Astrocyte of the cerebellum (primary cell): ENCODE data around the gene PARVB.

ENCODE experiments used
- DNase-seq: peaks from one replicate; pipeline ENCODE4 v3.0.0-alpha.2; 2011; ENCODE audit warnings: low read depth
- H3K4me3 ChIP-seq: 2 replicates; pipeline ENCODE4 v1.5.1; 2011; ENCODE audit warnings: mild to moderate bottlenecking, low read depth, low read length, moderate library complexity
- in situ Hi-C: cut with HindIII; loops from 2 replicates; pipeline ENCODE4 v1.10.0; 2017; ENCODE audit warnings: low sequenced_read_pairs
- TF ChIP-seq, protein P1 (sequence below): IDR thresholded peaks from 2 replicates; pipeline ENCODE4 v1.5.1; 2012; ENCODE audit warnings: low read length, low read depth, moderate library complexity, mild to moderate bottlenecking; ENCODE audit errors: missing control alignments

The PARVB gene

DNA sequence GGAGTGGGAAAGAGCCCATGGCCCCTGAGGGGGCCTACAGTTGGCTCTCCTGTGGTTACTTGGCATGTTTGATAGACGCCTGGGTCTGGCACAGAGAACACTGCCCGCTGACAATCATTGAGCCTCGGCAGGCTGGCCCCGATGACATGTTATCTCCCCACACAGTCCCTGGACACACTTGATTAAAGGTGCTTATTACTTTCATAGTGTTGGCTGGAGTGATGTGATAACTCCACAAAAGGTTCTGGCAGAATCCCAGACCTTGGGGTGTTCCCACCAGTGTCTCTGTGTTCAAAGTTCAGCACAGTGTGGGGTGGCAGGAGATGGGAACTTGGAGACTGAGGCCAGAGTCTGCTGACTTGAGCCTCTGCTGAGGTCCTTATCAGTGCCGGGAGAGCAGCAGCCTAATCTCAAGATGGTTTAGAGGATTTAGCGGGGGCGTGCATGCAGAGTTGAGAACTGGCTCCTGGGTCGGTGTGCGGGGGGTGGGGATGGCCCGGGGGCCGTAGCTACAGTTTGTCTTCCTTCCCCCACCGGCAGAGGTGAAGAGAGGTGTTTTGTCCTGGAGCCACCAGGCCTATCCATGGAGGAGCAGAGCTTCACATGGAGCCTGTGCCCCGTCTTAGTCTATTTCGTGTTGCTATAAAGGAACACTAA, 22.5 kb downstream of the PARVB start:
- H3K4me3 ChIP-seq: no peak overlapping the region
- in situ Hi-C loops: no loop called here
- DNase-seq: no peak
- TF ChIP-seq, protein P1, sequence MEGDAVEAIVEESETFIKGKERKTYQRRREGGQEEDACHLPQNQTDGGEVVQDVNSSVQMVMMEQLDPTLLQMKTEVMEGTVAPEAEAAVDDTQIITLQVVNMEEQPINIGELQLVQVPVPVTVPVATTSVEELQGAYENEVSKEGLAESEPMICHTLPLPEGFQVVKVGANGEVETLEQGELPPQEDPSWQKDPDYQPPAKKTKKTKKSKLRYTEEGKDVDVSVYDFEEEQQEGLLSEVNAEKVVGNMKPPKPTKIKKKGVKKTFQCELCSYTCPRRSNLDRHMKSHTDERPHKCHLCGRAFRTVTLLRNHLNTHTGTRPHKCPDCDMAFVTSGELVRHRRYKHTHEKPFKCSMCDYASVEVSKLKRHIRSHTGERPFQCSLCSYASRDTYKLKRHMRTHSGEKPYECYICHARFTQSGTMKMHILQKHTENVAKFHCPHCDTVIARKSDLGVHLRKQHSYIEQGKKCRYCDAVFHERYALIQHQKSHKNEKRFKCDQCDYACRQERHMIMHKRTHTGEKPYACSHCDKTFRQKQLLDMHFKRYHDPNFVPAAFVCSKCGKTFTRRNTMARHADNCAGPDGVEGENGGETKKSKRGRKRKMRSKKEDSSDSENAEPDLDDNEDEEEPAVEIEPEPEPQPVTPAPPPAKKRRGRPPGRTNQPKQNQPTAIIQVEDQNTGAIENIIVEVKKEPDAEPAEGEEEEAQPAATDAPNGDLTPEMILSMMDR: no peak

- TF ChIP-seq, protein P1: no peak
- H3K4me3 ChIP-seq: no peak overlapping the region
- no peak for DNase-seq
- in situ Hi-C loops: no loop called here
Observed at GRCh38 chr22:44047891-44048301, 23.8 kb downstream of the PARVB start.

- in situ Hi-C loops: no loop called here
- DNase-seq: no peak
- no peak overlapping the region for H3K4me3 ChIP-seq
- TF ChIP-seq, protein P1: no peak
Observed at GRCh38 chr22:44049486-44050231, 25.6 kb downstream of the PARVB start.

GRCh38 chr22:44050766-44051355, 26.8 kb downstream of the PARVB start:
- TF ChIP-seq, protein P1: no peak

GRCh38 chr22:44051358-44051757, 27.3 kb downstream of the PARVB start:
- TF ChIP-seq, protein P1: no peak
- no peak for DNase-seq
- in situ Hi-C loops: no loop called here
- no peak overlapping the region for H3K4me3 ChIP-seq

More at GRCh38 chr22:44050766-44051355, 26.8 kb downstream of the PARVB start:
- no peak overlapping the region for H3K4me3 ChIP-seq
- in situ Hi-C loops: no loop called here
- no peak for DNase-seq

GRCh38 chr22:44051961-44052360, 27.9 kb downstream of the PARVB start:
- no peak for DNase-seq
- TF ChIP-seq, protein P1: no peak
- in situ Hi-C loops: no loop called here
- no peak overlapping the region for H3K4me3 ChIP-seq
